Right kidney (tissue), 9 donors: ENCODE data around the gene C2orf80.
A peak's percentile ranks its signal among the peaks of the same experiment; 100 is the strongest.
"Not testable (repeated sequence)": the region's sequence is repeated elsewhere in the genome, so short reads cannot be mapped to it uniquely, and the experiment has no call there.

ENCODE experiments used
- DNase-seq: peaks from one replicate; pipeline ENCODE4 v3.0.0-alpha.2; 2016
- long read RNA-seq, 8 donors: transcript quantifications; one replicate each; lab custom pipeline, GENCODE V29; 2026

Gene C2orf80
- long read RNA-seq, donor 1 = 0 reads
- long read RNA-seq, donor 2 = 0 reads
- long read RNA-seq, donor 3 = 0 reads
- long read RNA-seq, donor 4 = 0 reads
- long read RNA-seq, donor 5 = 0 reads
- long read RNA-seq, donor 6 = 0 reads
- long read RNA-seq, donor 7 = 0 reads
- long read RNA-seq, donor 8 = 0 reads

- DNase-seq = no peak
Measured at GRCh38 chr2:208189810-208190503, at the start of gene C2orf80. TSS of gene C2orf80 (minus strand) at chr2:208190030. CDS start at chr2:208186986, 3,044 bp downstream.

- no peak for DNase-seq
Measured at GRCh38 chr2:208235860-208236259, 46.0 kb upstream of the C2orf80 start.

DNA sequence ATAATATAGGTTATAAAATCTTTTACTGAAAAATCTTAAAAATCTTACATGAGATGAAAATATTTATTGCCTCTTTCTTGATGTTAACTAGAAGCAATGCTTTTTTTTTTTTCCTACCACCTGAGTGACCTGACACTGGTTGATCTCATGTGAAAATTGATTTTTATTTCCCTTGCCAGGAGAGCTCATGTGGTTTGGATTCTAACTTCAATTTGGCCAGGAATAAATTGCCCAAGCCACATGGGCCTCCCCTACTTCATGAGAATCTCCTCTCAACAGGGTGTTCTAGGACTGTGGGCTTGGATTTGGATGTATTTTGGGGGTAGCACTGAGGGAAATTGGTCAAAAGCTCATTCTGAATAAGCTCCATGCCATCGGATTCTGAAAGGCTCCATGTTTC lies 45.0 kb upstream of the C2orf80 start:
- DNase-seq = no peak

DNA sequence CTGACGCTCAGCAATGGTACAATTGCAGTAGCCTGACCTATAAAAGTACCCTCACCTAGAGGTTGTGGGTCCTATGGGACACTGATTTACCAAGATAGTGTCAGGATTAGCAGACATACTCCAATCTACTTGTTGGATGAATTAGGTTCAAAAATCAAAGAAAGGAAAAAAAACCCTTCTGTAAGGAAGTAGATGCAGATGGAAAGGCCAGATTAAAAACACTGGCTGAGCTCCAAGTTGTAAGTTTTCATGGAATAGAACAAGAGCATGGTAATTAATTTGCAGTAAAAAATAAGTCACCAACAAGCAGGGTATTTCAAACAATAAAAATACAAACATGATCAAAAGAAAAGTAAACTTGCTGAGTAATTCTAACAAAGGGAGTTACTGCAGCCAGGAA lies 38.6 kb upstream of the C2orf80 start:
- DNase-seq = no peak

GRCh38 chr2:208227581-208228232 lies 37.9 kb upstream of the C2orf80 start:
- DNase-seq = no peak

DNA sequence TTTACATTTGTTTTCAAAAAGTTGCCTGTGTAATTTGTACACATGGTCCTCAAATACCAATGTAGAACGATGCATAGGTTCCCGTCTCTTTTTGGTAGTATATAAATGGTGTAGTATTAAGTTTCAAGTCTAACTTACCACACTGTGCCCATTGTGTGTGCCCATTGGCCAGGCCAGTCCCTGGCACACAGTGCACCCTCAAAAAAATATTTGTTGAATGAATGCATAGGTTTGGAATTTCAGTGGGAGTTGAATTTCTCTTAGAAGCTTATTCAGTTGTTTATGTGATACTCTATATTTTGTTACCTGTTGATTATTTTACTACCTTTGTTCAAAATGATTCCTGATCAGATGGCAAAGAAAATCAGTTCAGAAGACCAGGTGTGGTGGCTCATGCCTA lies 35.0 kb upstream of the C2orf80 start:
- no peak for DNase-seq

DNA sequence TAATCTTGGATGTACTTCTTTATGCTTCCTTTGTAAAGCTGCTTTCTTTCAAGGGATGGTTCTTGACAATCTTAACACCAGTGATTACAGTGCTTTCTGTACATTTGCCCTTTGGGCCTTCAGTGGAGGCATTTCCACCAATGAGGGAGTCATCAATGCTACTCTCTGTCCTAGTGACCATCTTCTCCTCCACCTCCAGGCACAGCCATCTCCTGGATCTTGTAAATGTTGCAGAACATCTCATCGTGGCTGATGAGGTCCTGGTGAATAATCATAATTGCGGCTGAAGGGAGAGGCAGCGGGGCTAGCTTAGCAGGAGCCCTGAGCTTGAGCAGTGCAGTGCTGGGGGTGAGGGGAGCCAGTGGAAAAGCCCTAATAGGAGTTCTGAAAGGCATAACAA lies 32.5 kb upstream of the C2orf80 start:
- DNase-seq = no peak

GRCh38 chr2:208221873-208222272 lies 32.0 kb upstream of the C2orf80 start:
- not testable (repeated sequence) for DNase-seq

- no peak for DNase-seq
Measured at GRCh38 chr2:208210688-208211451, 21.0 kb upstream of the C2orf80 start.

GRCh38 chr2:208208335-208209085 lies 18.7 kb upstream of the C2orf80 start:
- no peak for DNase-seq

- DNase-seq = no peak
Measured at GRCh38 chr2:208207769-208208168, 17.9 kb upstream of the C2orf80 start.

- DNase-seq = no peak
Measured at GRCh38 chr2:208204166-208204565, 14.3 kb upstream of the C2orf80 start.

DNA sequence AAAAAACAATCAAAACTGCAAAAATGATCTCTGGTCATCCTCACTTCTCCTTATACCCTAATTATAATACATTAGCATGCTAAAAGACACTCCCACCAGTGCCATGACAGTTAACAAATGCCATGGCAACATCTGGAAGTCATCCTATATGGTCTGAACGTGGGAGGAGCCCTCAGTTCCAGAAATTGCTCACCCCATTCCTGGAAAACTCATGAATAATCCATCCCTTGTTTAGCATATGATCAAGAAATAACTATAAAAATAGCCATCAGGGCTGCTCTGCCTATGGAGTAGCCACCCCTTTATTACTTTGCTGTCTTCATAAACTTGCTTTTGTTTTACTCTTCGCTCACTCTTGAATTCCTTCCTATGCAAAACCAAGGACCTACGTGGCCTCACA lies 5.7 kb upstream of the C2orf80 start:
- no peak for DNase-seq

DNA sequence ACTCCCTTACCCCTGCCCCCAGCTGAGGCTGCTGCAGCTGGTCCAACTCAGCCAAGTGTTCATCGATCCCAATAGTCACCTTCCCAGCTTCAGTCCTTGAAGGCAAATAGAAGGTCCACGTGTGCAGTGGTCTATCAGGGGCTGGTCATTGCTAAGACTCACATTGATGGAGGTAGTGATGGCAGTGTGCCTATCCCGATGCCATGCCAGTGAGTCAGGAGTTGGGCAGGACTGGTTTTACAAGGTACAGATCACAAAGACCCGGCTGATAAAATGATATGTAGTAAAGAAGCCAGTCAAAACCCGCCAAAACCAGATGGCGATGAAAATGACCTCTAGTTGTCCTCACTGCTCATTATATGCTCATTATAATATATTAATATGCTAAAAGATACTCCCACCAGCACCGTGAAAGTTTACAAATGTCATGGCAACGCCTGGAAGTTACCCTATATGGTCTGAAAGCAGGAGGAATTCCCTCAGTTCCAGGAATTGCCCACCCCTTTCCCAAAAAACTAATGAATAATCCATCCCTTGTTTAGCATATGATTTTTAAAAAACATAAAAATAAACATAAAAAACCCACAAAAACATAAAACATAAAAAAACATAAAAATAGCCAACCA lies 2.9 kb upstream of the C2orf80 start:
- DNase-seq = no peak

- DNase-seq = no peak
Measured at GRCh38 chr2:208189069-208189809, 591 bp downstream of the C2orf80 start.

- no peak for DNase-seq
Measured at GRCh38 chr2:208186893-208187292, 2.9 kb downstream of the C2orf80 start.

GRCh38 chr2:208186465-208186864 lies 3.4 kb downstream of the C2orf80 start:
- DNase-seq = no peak

GRCh38 chr2:208183972-208184705 lies 5.7 kb downstream of the C2orf80 start:
- peak; percentile 15 for DNase-seq

DNA sequence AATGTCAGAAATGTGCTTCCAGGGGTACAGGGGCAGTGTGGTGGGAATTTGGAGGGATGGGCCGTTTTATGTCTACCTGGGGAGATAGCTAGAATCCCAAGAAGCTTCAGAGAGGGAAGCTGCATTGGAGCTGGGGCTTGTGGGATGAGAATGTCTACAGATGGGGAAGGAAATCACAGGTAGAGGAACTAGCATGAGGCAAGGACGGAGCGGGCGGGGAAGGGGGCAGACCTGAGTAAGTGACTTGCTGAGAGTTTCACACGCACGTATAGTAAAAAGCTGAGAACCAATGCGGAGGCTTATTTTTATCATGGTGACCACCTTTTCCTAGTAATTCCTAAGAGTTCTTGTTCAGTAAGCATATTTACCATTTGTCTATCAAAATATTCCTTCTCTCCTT lies 6.3 kb downstream of the C2orf80 start:
- DNase-seq = no peak

GRCh38 chr2:208182835-208183234 lies 7.0 kb downstream of the C2orf80 start:
- no peak for DNase-seq
